WTC11 (cell line): ENCODE measurements around the gene TSPAN4. TPM values are rescaled to one million over a fixed set of nuclear protein-coding genes. Genes with fewer than 3 reads are reported as not detected.

Experiments used
- ATAC-seq: fragments of 200-7000 bp; cut with Tn5 transposase; 2 replicates; pipeline ENCODE4 v1.10.0; 2021; ENCODE audit warnings: mild to moderate bottlenecking, moderate library complexity
- CTCF ChIA-PET: fragments of 300-600 bp; sonication (Branson Sonifier 250); formaldehyde crosslinking; loops from one replicate; lab custom pipeline; 2021; ENCODE audit warnings: antibody characterized with exemption; lab: Charles Lee
- POLR2A ChIA-PET: fragments of 350-600 bp; sonication (Branson Sonifier 250); formaldehyde crosslinking; loops from one replicate; lab custom pipeline; 2021; ENCODE audit warnings: antibody characterized with exemption; lab: Charles Lee
- DNase-seq: peaks from one replicate; pipeline ENCODE4 v3.0.0; 2021; ENCODE audit warnings: low spot score
- H3K27ac Mint-ChIP-seq: 2 replicates; pipeline ENCODE4 v1.8.0; 2021; ENCODE audit warnings: mixed read lengths
- H3K27me3 Mint-ChIP-seq: 2 replicates; pipeline ENCODE4 v1.8.0; 2021; ENCODE audit warnings: low read depth, mild to moderate bottlenecking, moderate library complexity, mixed read lengths
- H3K36me3 Mint-ChIP-seq: 2 replicates; pipeline ENCODE4 v1.8.0; 2021; ENCODE audit warnings: mixed read lengths
- H3K4me1 Mint-ChIP-seq: 2 replicates; pipeline ENCODE4 v1.8.0; 2022; ENCODE audit warnings: mixed read lengths
- H3K4me3 Mint-ChIP-seq: 2 replicates; pipeline ENCODE4 v1.8.0; 2021; ENCODE audit warnings: mild to moderate bottlenecking, moderate library complexity, mixed read lengths
- H3K9me3 Mint-ChIP-seq: 2 replicates; pipeline ENCODE4 v1.8.0; 2021; ENCODE audit warnings: mixed read lengths
- ARID4B ChIP-seq: sonication (generic); formaldehyde crosslinking; IDR thresholded peaks from 2 replicates; pipeline ENCODE4 v1.8.0; 2023; ENCODE audit warnings: missing genetic modification reagents, mild to moderate bottlenecking, borderline replicate concordance
- E2F4 ChIP-seq: sonication (generic); formaldehyde crosslinking; IDR thresholded peaks from 2 replicates; pipeline ENCODE4 v1.8.1; 2022; ENCODE audit warnings: low read depth, mild to moderate bottlenecking, moderate library complexity, missing genetic modification reagents, borderline replicate concordance
- ESRRA ChIP-seq: sonication (generic); formaldehyde crosslinking; IDR thresholded peaks from 2 replicates; pipeline ENCODE4 v1.8.1; 2022; ENCODE audit warnings: mild to moderate bottlenecking, missing genetic modification reagents, borderline replicate concordance
- ETV6 ChIP-seq: sonication (generic); formaldehyde crosslinking; IDR thresholded peaks from 2 replicates; pipeline ENCODE4 v1.8.1; 2022; ENCODE audit warnings: mild to moderate bottlenecking, missing genetic modification reagents
- FOXP1 ChIP-seq: sonication (generic); formaldehyde crosslinking; IDR thresholded peaks from 2 replicates; pipeline ENCODE4 v1.8.0; 2022; ENCODE audit warnings: missing genetic modification reagents, mild to moderate bottlenecking, moderate library complexity, borderline replicate concordance
- HMGA2 ChIP-seq: fragments of 250-450 bp; sonication (Bioruptor Pico); IDR thresholded peaks from 2 replicates; pipeline ENCODE4 v1.4.0; 2021; ENCODE audit warnings: mild to moderate bottlenecking, moderate library complexity
- MLX ChIP-seq: sonication (generic); formaldehyde crosslinking; IDR thresholded peaks from 2 replicates; pipeline ENCODE4 v1.8.1; 2023; ENCODE audit warnings: mild to moderate bottlenecking, missing genetic modification reagents, moderate library complexity
- SOX15 ChIP-seq: fragments of 250-450 bp; sonication (Bioruptor Pico); IDR thresholded peaks from 2 replicates; pipeline ENCODE4 v1.9.0; 2021; ENCODE audit warnings: mild to moderate bottlenecking
- SP1 ChIP-seq: sonication (generic); formaldehyde crosslinking; conservative IDR thresholded peaks from 2 replicates; pipeline ENCODE4 v1.8.1; 2022; ENCODE audit warnings: missing genetic modification reagents
- TP53 ChIP-seq: sonication (generic); formaldehyde crosslinking; IDR thresholded peaks from 2 replicates; pipeline ENCODE4 v1.8.1; 2023; ENCODE audit warnings: mild to moderate bottlenecking, missing genetic modification reagents
- ZMAT4 ChIP-seq: fragments of 250-450 bp; sonication (Bioruptor Pico); IDR thresholded peaks from 2 replicates; pipeline ENCODE4 v1.9.0; 2021; ENCODE audit warnings: mild to moderate bottlenecking
- ZNF219 ChIP-seq: sonication (generic); formaldehyde crosslinking; IDR thresholded peaks from 2 replicates; pipeline ENCODE4 v1.8.0; 2023; ENCODE audit warnings: missing genetic modification reagents, mild to moderate bottlenecking, borderline replicate concordance
- ZNF232 ChIP-seq: sonication (generic); formaldehyde crosslinking; IDR thresholded peaks from 2 replicates; pipeline ENCODE4 v1.8.0; 2022; ENCODE audit warnings: mild to moderate bottlenecking, missing genetic modification reagents
- ZNF281 ChIP-seq: sonication (generic); formaldehyde crosslinking; IDR thresholded peaks from 2 replicates; pipeline ENCODE4 v1.8.0; 2023; ENCODE audit warnings: mild to moderate bottlenecking, missing genetic modification reagents
- ZNF423 ChIP-seq: fragments of 250-450 bp; sonication (Bioruptor Pico); IDR thresholded peaks from 2 replicates; pipeline ENCODE4 v2.1.2; 2022; ENCODE audit warnings: mild to moderate bottlenecking, moderate library complexity
- total RNA-seq: library from RNA; stranded (reverse); gene quantifications from 3 replicates; pipeline ENCODE4 v1.2.3, GENCODE V29; 2021

The TSPAN4 gene
- total RNA-seq, 1 experiment from 2014 or later: 94.3 TPM

GRCh38 chr11:821512-822371, 20.9 kb upstream of the TSPAN4 start:
- no peak overlapping the region for H3K27ac Mint-ChIP-seq
- ATAC-seq (no peak), DNase-seq (no peak)
- TF ChIP-seq TP53 (CRISPR knock-in tag) (no peak), FOXP1 (CRISPR knock-in tag) (no peak), ETV6 (CRISPR knock-in tag) (no peak), MLX (CRISPR knock-in tag) (no peak), SP1 (no peak), HMGA2 (no peak)
- TF ChIP-seq, all 79 proteins: peak for 0
- CTCF ChIA-PET: no interaction called here
- Mint-ChIP-seq H3K4me1 (peaks cover 12% of the 10 kb centered on the region), H3K9me3 (no peaks in the 10 kb centered on the region), H3K27me3 (no peaks in the 10 kb centered on the region; the same call in 1 of the 2 replicates), H3K36me3 (no peaks in the 10 kb centered on the region), H3K4me3 (no peak overlapping the region)
- POLR2A ChIA-PET: interaction anchor here (3.4 kb wide), 1 partner anchor 8 kb away, joined by 38 read pairs; the partner anchor contains the start of gene CRACR2B

GRCh38 chr11:823441-824291, 19.0 kb upstream of the TSPAN4 start:
- H3K27me3 Mint-ChIP-seq: peaks cover 10% of the 10 kb centered on the region
- H3K4me3 Mint-ChIP-seq: no peak overlapping the region
- TF ChIP-seq ARID4B (CRISPR knock-in tag) (no peak), ZMAT4 (CRISPR knock-in tag) (no peak), SOX15 (CRISPR knock-in tag) (no peak), ZNF423 (no peak), ZNF219 (CRISPR knock-in tag) (no peak), ESRRA (CRISPR knock-in tag) (no peak), ZNF281 (CRISPR knock-in tag) (no peak), E2F4 (CRISPR knock-in tag) (no peak), ZNF232 (no peak)
- no peaks in the 10 kb centered on the region for H3K9me3 Mint-ChIP-seq
- ATAC-seq: no peak
- H3K36me3 Mint-ChIP-seq: no peaks in the 10 kb centered on the region
- POLR2A ChIA-PET: no interaction called here
- CTCF ChIA-PET: no interaction called here
- no peak for DNase-seq
- no peak overlapping the region for H3K27ac Mint-ChIP-seq
- H3K4me1 Mint-ChIP-seq: peaks cover 21% of the 10 kb centered on the region
